Naive thymus-derived CD8-positive, alpha-beta T cell (primary cell): Measurements from ENCODE around the gene GYG2. TPM values are rescaled to one million over a fixed set of nuclear protein-coding genes. Genes with fewer than 3 reads are reported as not detected.

Experiments
- ATAC-seq, 2 donors: fragments of 150-1000 bp; cut with Tn5 transposase in 1 of 2; sonication (Bioruptor Pico), chemical (Tn5 transposase) in 1 of 2; 1 replicate in 1 of 2; 2 replicates in 1 of 2; pipeline ENCODE4 v1.10.0; 2021; ENCODE audit warnings: mild to moderate bottlenecking in 2 of 2, moderate library complexity in 2 of 2
- POLR2A ChIA-PET: fragments of 350-600 bp; sonication (Branson Sonifier 250); formaldehyde crosslinking; loops from one replicate; lab custom pipeline; 2021; ENCODE audit warnings: antibody characterized with exemption; lab: Charles Lee
- DNase-seq, 10 donors: peaks; one replicate each; pipeline versions ENCODE4 v3.0.0 to v3.0.0-alpha.2; 2020 to 2022
- H3K27ac Mint-ChIP-seq, 10 donors: one replicate each; pipeline ENCODE4 v1.8.0; 2020 to 2022; ENCODE audit warnings: mild to moderate bottlenecking in 10 of 10, mixed read lengths in 10 of 10, moderate library complexity in 4 of 10, inconsistent platforms in 1 of 10
- H3K27me3 Mint-ChIP-seq, 5 donors: one replicate each; pipeline ENCODE4 v1.8.0; 2021 to 2022; ENCODE audit warnings: mixed read lengths in 5 of 5
- H3K36me3 Mint-ChIP-seq, 3 donors: one replicate each; pipeline ENCODE4 v1.8.0; 2020 to 2022; ENCODE audit warnings: mixed read lengths in 3 of 3, mild to moderate bottlenecking in 2 of 3, inconsistent platforms in 1 of 3
- H3K4me1 Mint-ChIP-seq, 4 donors: one replicate each; pipeline ENCODE4 v1.8.0; 2021 to 2022; ENCODE audit warnings: mixed read lengths in 4 of 4
- H3K4me3 Mint-ChIP-seq, 10 donors: one replicate each; pipeline ENCODE4 v1.8.0; 2020 to 2022; ENCODE audit warnings: mild to moderate bottlenecking in 10 of 10, mixed read lengths in 10 of 10, moderate library complexity in 6 of 10, inconsistent platforms in 1 of 10
- H3K9me3 Mint-ChIP-seq, 9 donors: one replicate each; pipeline ENCODE4 v1.8.0; 2020 to 2022; ENCODE audit warnings: mixed read lengths in 9 of 9, mild to moderate bottlenecking in 3 of 9, inconsistent platforms in 1 of 9, moderate library complexity in 1 of 9
- polyA plus RNA-seq, 3 donors: library from polyadenylated mRNA; unstranded; fragments of 300-500 nt; fragmentation: Illumina TruSeq; gene quantifications; one replicate each; pipeline ENCODE4 v1.2.3, GENCODE V29; 2021
- total RNA-seq, 8 experiments: library from RNA in 2 of 8; stranded (reverse) in 2 of 8; gene quantifications; one replicate each; pipeline ENCODE4 v1.2.3 and lab custom pipeline; 2021 to 2026

Gene GYG2
- total and polyA plus RNA-seq, 5 experiments from 2014 or later: not detected

DNA sequence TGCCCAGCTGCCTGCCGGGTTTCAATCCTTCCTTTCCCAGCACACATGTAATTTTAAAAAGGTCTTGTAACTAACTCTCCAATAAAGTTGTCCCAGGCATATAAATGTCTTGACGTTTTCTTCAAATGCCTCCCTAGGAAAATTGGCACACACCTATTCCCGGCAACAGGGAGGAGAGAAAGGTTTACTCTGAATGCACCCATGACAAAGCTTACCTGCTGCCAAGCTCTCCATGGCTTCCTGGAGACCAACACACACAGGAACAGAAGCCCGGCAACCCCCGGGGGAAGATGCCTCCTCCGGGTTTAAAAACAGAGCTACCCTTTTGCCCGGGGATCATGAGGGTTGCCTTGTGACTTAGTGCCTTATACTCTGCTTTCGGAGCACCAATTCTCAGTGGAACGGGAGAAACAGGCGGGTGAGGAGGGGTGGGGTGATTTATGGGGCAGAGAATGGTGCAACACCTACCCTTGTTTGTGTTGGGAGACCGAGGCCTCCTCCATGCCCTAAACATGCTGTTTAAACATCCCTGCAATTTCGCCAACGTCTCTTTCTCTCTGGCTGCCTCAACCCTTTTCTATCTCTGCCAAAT lies 4.8 kb upstream of the GYG2 start:
- H3K27ac Mint-ChIP-seq: no peak overlapping the region
- no peaks in the 10 kb centered on the region for H3K9me3 Mint-ChIP-seq
- H3K36me3 Mint-ChIP-seq: peaks cover 0 to 4% (median 0%) of the 10 kb centered on the region in 3 donors
- no peak overlapping the region for H3K4me3 Mint-ChIP-seq
- DNase-seq (no peak), ATAC-seq (no peak)
- peaks cover 0 to 7% (median 2%) of the 10 kb centered on the region in 4 donors for H3K4me1 Mint-ChIP-seq
- POLR2A ChIA-PET: no interaction called here
- peaks cover 0 to 2% (median 0%) of the 10 kb centered on the region in 5 donors for H3K27me3 Mint-ChIP-seq

DNA sequence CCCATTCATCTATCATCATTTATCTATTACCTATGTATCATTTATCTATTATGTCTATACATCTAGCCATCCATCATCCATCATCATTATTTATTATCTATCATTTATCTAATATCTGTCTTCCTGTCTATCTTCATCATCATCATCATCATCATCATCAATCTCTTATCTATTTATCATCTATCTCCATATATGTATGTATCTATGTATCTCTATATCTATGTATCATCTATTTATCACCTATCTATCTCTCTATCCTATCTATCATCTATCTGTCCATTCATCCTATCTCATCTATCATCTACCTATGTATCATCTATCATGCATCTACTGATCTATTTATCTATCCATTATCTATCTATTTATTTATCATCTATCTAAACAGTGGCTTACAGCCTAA lies 3.8 kb upstream of the GYG2 start:
- POLR2A ChIA-PET: no interaction called here
- H3K27ac Mint-ChIP-seq: no peak overlapping the region
- peaks cover 0 to 4% (median 0%) of the 10 kb centered on the region in 3 donors for H3K36me3 Mint-ChIP-seq
- peaks cover 0 to 7% (median 2%) of the 10 kb centered on the region in 4 donors for H3K4me1 Mint-ChIP-seq
- H3K4me3 Mint-ChIP-seq: no peak overlapping the region
- DNase-seq: no peak
- ATAC-seq: no peak
- peaks cover 0 to 2% (median 0%) of the 10 kb centered on the region in 5 donors for H3K27me3 Mint-ChIP-seq
- no peaks in the 10 kb centered on the region for H3K9me3 Mint-ChIP-seq

DNA sequence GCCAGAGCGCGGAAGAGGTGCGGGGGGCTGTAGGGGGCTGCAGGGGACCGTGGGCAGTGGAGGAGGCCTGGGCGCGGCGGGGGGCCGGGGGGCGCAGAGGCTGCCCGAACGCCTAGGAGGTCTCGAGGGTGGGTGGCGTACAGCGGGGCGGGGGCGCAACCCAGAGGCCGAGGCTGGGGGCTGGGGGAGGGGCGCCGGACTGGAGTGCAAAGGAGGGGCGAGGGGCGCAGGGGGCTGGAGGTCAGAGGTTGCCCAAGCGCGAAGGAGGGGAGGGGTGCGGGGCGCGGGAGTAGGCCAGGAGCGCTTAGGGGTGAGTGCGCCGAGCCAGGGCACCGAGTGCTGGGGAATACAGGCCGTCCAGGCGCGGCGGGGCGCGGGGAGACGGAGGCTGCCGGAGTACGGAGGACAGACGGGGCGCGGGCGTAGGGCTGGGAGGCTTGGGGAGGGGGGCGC lies 255 bp downstream of the GYG2 start:
- DNase-seq (peak in 1 of 10 donors; percentile 5), ATAC-seq (no peak)
- POLR2A ChIA-PET: no interaction called here
- Mint-ChIP-seq H3K27me3 (peaks cover 4 to 29% (median 11%) of the 10 kb centered on the region in 5 donors), H3K9me3 (peaks cover 0 to 9% (median 0%) of the 10 kb centered on the region in 9 donors), H3K4me3 (peak overlapping the region in 1 of 10 donors; percentile 45), H3K27ac (no peak overlapping the region), H3K4me1 (no peaks in the 10 kb centered on the region), H3K36me3 (peaks cover 0 to 4% (median 0%) of the 10 kb centered on the region in 3 donors)

DNA sequence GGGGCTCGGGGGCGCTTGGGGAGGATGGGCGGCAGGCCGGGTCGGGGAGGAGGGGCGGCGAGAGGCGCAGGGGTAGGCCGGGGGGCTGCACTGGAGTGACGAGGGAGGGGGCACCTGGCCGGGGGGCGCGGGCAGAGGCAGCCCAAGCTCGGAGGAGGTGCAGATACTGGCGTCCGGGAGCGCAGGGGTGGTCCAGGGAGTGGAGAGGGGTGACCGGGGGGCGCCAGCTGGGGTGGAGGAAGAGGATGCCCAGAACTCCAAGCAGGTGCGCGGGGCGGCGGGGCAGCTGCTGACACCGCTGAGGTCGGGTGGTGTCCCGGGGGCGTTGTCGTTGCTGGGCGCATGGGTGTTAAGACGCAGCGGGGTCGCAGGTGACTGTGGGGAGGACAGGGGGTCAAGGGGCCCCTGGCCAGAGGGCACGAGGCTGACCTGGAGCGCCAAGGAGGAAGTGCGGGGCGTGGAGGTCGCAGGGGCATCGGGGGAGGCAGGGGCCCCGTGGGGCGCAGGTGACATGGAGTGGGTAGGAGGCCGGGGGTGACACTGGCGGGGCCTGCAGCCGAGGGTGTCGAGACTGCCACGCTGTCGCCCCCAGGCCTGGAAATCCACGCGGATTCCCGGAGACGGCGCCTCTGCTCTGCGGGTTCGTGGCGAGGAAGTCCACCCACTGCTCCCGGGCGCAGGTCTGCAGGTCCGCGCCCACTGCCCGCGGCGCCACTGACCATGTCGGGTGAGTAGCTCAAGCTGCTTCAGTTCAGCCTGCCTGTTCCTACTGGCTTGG lies 928 bp downstream of the GYG2 start:
- DNase-seq (no peak), ATAC-seq (no peak)
- POLR2A ChIA-PET: no interaction called here
- Mint-ChIP-seq H3K27ac (no peak overlapping the region), H3K9me3 (peaks cover 0 to 9% (median 0%) of the 10 kb centered on the region in 9 donors), H3K4me3 (peak overlapping the region in 1 of 10 donors; percentile 43), H3K36me3 (peaks cover 0 to 4% (median 0%) of the 10 kb centered on the region in 3 donors), H3K27me3 (peaks cover 4 to 31% (median 11%) of the 10 kb centered on the region in 5 donors), H3K4me1 (no peaks in the 10 kb centered on the region)

DNA sequence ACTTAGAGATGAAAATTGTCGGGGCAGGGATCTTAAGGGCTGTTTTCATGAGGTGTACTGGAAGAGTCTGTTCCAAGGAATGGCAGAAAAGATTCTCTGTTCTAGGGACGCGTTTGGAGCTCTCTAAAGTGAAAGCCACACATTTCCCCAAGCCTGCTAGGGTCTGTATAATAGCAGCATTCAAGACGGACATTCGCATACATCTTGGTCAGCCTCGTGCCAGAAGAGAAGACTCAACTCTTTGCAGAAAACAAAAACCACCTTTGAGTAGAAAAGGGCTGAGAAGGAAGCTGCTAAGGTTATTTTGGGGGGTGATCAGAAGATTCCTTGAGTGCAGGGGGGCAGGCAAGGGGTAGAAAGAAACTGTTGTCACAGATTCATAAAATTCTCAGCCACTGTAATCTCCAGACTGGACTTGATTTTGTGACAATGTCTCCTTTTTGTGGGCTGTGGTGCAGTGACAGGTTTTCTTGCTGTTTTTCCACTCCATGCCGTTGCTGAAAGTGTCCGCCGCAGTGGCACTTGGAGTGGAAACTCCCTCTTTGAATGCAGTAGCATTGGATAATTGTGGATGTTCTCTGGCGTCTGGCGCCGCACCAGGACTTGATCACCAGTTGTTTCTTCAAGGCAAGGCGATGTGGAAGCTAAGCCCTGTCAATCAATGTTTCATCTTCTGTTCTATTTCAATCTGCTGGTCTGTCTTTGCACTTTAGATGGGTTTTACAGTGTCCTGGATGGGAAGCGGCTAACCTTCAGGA lies 2.9 kb downstream of the GYG2 start:
- H3K36me3 Mint-ChIP-seq: peaks cover 0 to 14% (median 0%) of the 10 kb centered on the region in 3 donors
- H3K9me3 Mint-ChIP-seq: peaks cover 0 to 21% (median 4%) of the 10 kb centered on the region in 9 donors
- no peak overlapping the region for H3K4me3 Mint-ChIP-seq
- H3K27ac Mint-ChIP-seq: no peak overlapping the region
- DNase-seq: no peak
- no peaks in the 10 kb centered on the region for H3K4me1 Mint-ChIP-seq
- POLR2A ChIA-PET: no interaction called here
- peaks cover 9 to 38% (median 16%) of the 10 kb centered on the region in 5 donors for H3K27me3 Mint-ChIP-seq
- ATAC-seq: no peak

DNA sequence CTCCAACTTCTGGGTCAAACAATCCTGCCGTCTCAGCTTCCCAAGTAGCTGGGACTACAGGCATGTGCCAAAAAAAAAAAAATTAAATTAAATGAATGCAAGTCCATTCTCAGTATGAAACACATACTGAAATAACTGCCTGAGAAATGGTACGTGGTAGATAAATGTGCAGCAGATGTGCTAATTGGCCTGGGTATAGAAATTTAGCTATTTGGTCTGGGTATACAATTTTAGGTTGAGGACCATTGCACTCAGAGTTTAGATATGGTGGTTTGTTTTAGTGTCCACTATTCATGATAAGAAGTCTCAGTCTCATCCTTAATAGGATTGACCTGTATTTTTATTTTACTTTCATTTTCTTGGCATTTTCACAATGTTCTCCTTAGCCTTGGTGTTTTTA lies 9.2 kb downstream of the GYG2 start:
- Mint-ChIP-seq H3K27me3 (peaks cover 7 to 36% (median 13%) of the 10 kb centered on the region in 5 donors), H3K4me1 (no peaks in the 10 kb centered on the region), H3K27ac (no peak overlapping the region), H3K4me3 (no peak overlapping the region), H3K36me3 (peaks cover 0 to 41% (median 0%) of the 10 kb centered on the region in 3 donors), H3K9me3 (peaks cover 3 to 47% (median 16%) of the 10 kb centered on the region in 9 donors)
- POLR2A ChIA-PET: no interaction called here
- ATAC-seq (no peak), DNase-seq (no peak)

DNA sequence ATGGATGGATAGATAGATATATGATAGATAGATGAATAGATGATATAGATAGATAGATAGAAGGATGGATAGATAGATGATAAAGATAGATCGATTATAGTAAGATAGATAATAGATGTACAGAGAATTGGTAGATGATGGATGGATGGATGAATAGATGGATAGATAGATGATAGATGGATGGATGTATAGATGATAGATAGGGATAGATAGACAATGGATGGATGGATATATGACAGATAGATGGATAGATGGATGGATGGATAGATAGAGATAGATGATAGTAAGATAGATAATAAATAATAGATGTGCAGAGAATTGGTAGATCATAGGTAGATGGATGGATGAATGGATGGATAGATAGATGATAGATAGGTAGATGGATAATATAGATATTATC lies 12.2 kb downstream of the GYG2 start:
- ATAC-seq (no peak), DNase-seq (no peak)
- POLR2A ChIA-PET: no interaction called here
- peaks cover 0 to 32% (median 0%) of the 10 kb centered on the region in 3 donors for H3K36me3 Mint-ChIP-seq
- H3K4me1 Mint-ChIP-seq: no peaks in the 10 kb centered on the region
- H3K27ac Mint-ChIP-seq: no peak overlapping the region
- H3K4me3 Mint-ChIP-seq: no peak overlapping the region
- peaks cover 5 to 18% (median 9%) of the 10 kb centered on the region in 5 donors for H3K27me3 Mint-ChIP-seq
- H3K9me3 Mint-ChIP-seq: peaks cover 3 to 38% (median 16%) of the 10 kb centered on the region in 9 donors

DNA sequence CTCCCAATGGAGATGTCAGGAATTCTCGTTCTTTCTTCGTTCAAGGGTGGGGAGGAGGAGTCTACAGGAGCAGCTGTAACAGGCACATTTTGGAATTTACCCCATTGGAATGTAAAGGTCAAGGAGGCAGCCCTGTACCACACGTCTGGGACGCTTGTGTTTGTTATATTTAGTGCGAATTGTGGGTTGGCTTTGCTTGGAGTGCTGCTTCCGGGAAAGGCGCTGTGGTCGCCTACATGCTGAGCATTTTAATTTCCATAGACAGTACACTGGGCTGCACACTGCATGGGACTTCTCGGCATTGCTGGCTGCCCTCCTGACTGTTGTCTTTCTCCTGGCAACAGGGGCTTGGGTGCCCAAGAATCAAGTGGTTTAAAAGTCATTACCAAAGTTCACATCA lies 12.8 kb downstream of the GYG2 start:
- no peak for DNase-seq
- POLR2A ChIA-PET: no interaction called here
- H3K4me1 Mint-ChIP-seq: no peaks in the 10 kb centered on the region
- no peak overlapping the region for H3K4me3 Mint-ChIP-seq
- H3K27ac Mint-ChIP-seq: no peak overlapping the region
- H3K9me3 Mint-ChIP-seq: peaks cover 3 to 35% (median 16%) of the 10 kb centered on the region in 9 donors
- H3K27me3 Mint-ChIP-seq: peaks cover 5 to 17% (median 8%) of the 10 kb centered on the region in 5 donors
- ATAC-seq: no peak
- peaks cover 0 to 31% (median 0%) of the 10 kb centered on the region in 3 donors for H3K36me3 Mint-ChIP-seq

DNA sequence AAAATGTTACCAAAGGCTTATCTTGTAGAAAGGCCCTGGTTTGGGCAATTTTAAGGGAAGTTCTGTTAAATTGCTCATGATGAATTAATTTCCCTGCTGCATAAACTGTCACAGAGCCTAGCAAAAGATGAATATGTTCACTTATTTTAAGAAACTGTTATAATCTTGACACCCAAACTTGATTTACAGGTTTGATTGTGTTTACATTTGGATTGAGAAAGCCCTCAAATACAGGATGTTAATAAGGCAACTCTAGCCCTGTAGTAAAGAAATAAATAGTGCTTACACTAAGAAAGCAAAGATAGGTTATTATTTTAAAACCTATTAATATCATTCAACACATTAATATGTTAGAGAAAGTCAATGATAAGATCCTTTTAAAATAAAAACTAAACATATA lies 18.3 kb downstream of the GYG2 start:
- no peak for DNase-seq
- ATAC-seq: no peak
- no peaks in the 10 kb centered on the region for H3K36me3 Mint-ChIP-seq
- peaks cover 0 to 10% (median 2%) of the 10 kb centered on the region in 5 donors for H3K27me3 Mint-ChIP-seq
- no peaks in the 10 kb centered on the region for H3K4me1 Mint-ChIP-seq
- H3K4me3 Mint-ChIP-seq: no peak overlapping the region
- no peak overlapping the region for H3K27ac Mint-ChIP-seq
- no peaks in the 10 kb centered on the region for H3K9me3 Mint-ChIP-seq
- POLR2A ChIA-PET: no interaction called here

DNA sequence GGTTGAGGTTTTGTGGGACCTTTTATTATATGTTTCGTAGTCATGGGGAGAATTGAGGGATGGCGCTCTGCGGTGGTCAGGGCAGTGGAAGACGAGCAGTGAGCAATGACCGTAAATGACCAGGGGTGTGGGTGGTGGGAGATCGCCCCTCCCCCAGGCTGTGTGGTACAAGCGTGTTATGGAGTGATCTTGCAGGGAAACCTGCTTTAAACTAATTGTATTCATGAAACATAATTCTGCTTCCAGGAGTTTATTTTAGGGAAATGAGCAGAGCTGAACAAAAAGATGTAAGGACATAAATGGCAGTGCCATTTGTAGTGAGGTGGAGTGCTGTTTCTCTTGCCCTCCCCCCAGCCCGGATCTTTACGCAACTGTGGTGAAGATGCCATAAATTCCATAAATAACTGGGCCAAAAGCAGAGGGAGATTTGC lies 20.2 kb downstream of the GYG2 start:
- DNase-seq (no peak), ATAC-seq (no peak)
- no peaks in the 10 kb centered on the region for H3K36me3 Mint-ChIP-seq
- H3K4me3 Mint-ChIP-seq: no peak overlapping the region
- POLR2A ChIA-PET: no interaction called here
- H3K4me1 Mint-ChIP-seq: no peaks in the 10 kb centered on the region
- peaks cover 0 to 4% (median 0%) of the 10 kb centered on the region in 9 donors for H3K9me3 Mint-ChIP-seq
- peak overlapping the region in 1 of 10 donors; percentile 28 for H3K27ac Mint-ChIP-seq
- H3K27me3 Mint-ChIP-seq: peaks cover 0 to 10% (median 2%) of the 10 kb centered on the region in 5 donors

DNA sequence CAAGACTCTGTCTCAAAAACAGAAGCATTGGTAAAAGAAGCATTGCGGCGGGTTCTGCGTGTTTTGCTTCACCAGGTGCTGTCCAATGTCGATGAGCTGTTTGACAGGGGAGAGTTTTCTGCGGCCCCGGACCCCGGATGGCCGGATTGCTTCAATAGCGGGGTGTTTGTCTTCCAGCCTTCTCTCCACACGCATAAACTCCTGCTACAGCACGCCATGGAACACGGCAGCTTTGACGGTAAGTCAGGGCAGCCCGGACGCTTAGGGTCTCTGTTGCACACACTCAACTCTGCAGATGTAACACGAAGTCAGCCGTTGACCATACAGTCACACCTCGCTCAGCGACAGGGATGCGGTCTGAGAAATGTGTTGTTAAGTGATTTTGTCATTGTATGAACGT lies 26.2 kb downstream of the GYG2 start:
- Mint-ChIP-seq H3K4me3 (no peak overlapping the region), H3K36me3 (no peaks in the 10 kb centered on the region), H3K27me3 (peaks cover 0 to 2% (median 0%) of the 10 kb centered on the region in 5 donors), H3K9me3 (peaks cover 0 to 5% (median 0%) of the 10 kb centered on the region in 9 donors), H3K4me1 (no peaks in the 10 kb centered on the region), H3K27ac (no peak overlapping the region)
- POLR2A ChIA-PET: no interaction called here
- DNase-seq (no peak), ATAC-seq (no peak)

DNA sequence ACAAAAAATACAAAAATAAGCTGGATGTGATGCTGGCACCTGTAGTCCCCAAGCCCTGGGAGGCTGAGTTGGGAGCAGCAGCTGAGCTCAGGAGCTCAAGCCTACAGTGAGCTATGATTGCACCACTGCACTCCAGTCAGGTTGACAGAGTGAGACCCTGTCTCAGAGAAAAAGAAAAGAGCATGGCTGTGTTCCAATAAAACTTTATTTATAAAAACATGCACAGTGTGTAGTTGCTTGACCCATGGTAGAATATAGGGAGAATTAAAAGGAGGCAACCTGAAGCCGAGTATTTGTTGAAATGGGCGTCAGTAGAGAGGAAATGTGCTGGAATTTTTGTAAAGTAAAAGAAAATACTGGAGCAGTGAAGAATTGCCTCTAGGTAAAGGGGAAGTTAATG lies 27.0 kb downstream of the GYG2 start:
- Mint-ChIP-seq H3K9me3 (peaks cover 0 to 5% (median 0%) of the 10 kb centered on the region in 9 donors), H3K4me1 (no peaks in the 10 kb centered on the region), H3K36me3 (no peaks in the 10 kb centered on the region), H3K27me3 (no peaks in the 10 kb centered on the region), H3K27ac (no peak overlapping the region), H3K4me3 (no peak overlapping the region)
- DNase-seq: no peak
- ATAC-seq: no peak
- POLR2A ChIA-PET: no interaction called here
